Esophagus muscularis mucosa (tissue), 4 donors: ENCODE data around the gene C9orf40. TPM values are rescaled to one million over a fixed set of nuclear protein-coding genes. Genes with fewer than 3 reads are reported as not detected.

Experiments
- DNase-seq: peaks from one replicate; pipeline ENCODE4 v3.0.0-alpha.2; 2017; ENCODE audit errors: extremely low spot score
- H3K27ac ChIP-seq, 4 donors: fragments of 200-600 bp; sonication (generic); replicated peaks in 1 of 4; 1 replicate in 3 of 4; 2 replicates in 1 of 4; pipeline ENCODE4 v1.5.1; 2016 to 2019; ENCODE audit warnings: mild to moderate bottlenecking in 1 of 4
- H3K27me3 ChIP-seq, 4 donors: fragments of 200-600 bp; sonication (generic); one replicate each; pipeline versions ENCODE4 v1.5.1 to v1.6.0; 2016 to 2019
- H3K36me3 ChIP-seq, 4 donors: fragments of 200-600 bp; sonication (generic); one replicate each; pipeline ENCODE4 v1.5.1; 2016 to 2019
- H3K4me1 ChIP-seq, 4 donors: fragments of 200-600 bp; sonication (generic); one replicate each; pipeline ENCODE4 v1.5.1; 2016 to 2019
- H3K4me3 ChIP-seq, 4 donors: fragments of 200-600 bp; sonication (generic); 1 replicate in 2 of 4; 2 replicates in 2 of 4; pipeline ENCODE4 v1.5.1; 2016 to 2019; ENCODE audit warnings: mild to moderate bottlenecking in 4 of 4, moderate library complexity in 1 of 4
- H3K9me3 ChIP-seq, 4 donors: fragments of 200-600 bp; sonication (generic); 1 replicate in 3 of 4; 2 replicates in 1 of 4; pipeline ENCODE4 v1.5.1; 2016 to 2019
- CTCF ChIP-seq, 3 experiments: fragments of 200-600 bp in 2 of 3; fragments of 450-650 bp in 1 of 3; sonication (generic) in 2 of 3; IDR thresholded peaks; one replicate each; pipeline ENCODE4 v1.5.1; 2017 to 2019; ENCODE audit warnings: antibody characterized with exemption in 3 of 3, mild to moderate bottlenecking in 2 of 3, moderate library complexity in 1 of 3
- EP300 ChIP-seq: sonication (generic); formaldehyde crosslinking; IDR thresholded peaks from one replicate; pipeline ENCODE4 v1.6.1; 2017; ENCODE audit warnings: antibody characterized with exemption
- POLR2A ChIP-seq: fragments of 450-650 bp; IDR thresholded peaks from one replicate; pipeline ENCODE4 v1.6.1; 2017; ENCODE audit warnings: antibody characterized with exemption, moderate library complexity, mild to moderate bottlenecking, low read depth
- POLR2AphosphoS5 ChIP-seq, 2 donors: sonication (generic); formaldehyde crosslinking; IDR thresholded peaks; one replicate each; pipeline ENCODE4 v1.6.1; 2017; ENCODE audit warnings: antibody characterized with exemption in 2 of 2
- WGBS: methylation state at CpG from one replicate; pipeline ENCODE4 v1.1.5; 2018; 5-methylcytosine and 5-hydroxymethylcytosine counted together
- intact Hi-C: fragments of 100-400 bp; cut with DNase I; formaldehyde crosslinking; loops from one replicate; pipeline ENCODE4 v1.15.1; 2023
- total RNA-seq, 4 donors: library from RNA; depleted of rRNA; stranded (reverse); fragments of >200 nt; gene quantifications; one replicate each; pipeline versions ENCODE4 v1.1.0 to v1.2.1, GENCODE V29; 2016

C9orf40 gene, protein sequence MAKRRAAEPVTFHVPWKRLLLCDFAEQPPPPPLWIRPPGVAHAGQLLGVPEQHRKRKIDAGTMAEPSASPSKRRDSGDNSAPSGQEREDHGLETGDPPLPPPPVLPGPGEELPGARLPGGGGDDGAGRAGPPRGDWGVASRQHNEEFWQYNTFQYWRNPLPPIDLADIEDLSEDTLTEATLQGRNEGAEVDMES
- 1 to 10 TPM; 4.0 to 6.2 (median 5.5) TPM for total RNA-seq

DNA sequence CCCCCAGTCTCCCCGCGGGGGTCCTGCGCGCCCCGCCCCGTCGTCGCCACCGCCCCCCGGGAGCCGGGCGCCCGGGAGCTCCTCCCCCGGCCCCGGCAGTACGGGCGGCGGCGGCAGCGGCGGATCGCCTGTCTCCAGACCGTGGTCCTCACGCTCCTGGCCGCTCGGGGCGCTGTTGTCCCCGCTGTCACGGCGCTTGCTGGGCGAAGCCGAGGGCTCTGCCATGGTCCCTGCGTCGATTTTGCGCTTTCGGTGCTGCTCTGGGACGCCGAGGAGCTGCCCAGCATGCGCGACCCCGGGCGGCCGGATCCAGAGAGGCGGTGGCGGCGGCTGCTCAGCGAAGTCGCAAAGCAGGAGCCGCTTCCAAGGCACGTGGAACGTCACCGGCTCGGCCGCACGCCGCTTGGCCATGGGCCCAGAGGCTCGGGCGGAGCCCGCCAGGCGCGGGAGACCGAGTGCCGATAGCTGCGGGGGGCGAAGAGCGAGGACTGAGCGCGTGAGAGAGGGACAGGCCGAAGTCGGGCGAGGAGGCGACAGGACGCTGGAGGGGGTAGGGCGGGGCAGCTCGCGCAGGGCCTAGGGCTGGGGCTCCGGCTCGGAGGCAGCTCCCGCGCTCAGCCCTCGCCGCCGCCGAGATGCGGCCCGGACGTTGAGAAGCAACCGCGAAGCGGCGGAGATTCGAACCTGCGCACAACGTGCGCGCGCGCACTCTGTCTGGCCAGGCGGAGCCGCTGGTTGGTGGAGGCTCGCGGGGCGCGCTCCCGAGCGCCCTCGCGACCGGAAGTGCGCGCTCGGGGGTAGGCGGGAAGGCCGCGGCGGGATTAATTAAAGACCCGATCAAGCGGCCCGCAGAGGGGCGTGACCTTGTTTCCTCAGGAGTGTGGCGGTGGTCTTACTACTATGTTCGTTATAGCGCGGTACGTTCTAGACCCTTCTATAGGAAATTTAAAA, at the start of gene C9orf40:
C9orf40 (minus strand) TSS at position 712 of the 951 bp plus-strand sequence; CDS start at position 411, 301 bp downstream.
- H3K9me3 ChIP-seq = no peaks in the 10 kb centered on the region
- intact Hi-C loops = loop anchor here (5.0 kb wide), 2 partner anchors 50 to 135 kb away; partner anchors contain the start of genes NMRK1 and OSTF1
- TF ChIP-seq POLR2AphosphoS5 (IDR thresholded peaks at IDR 0.05) = peak; percentile 76 to 81
- TF ChIP-seq CTCF (IDR thresholded peaks at IDR 0.05) = peak; percentile 67 to 94 (median 76)
- TF ChIP-seq EP300 = no peak
- TF ChIP-seq POLR2A = no peak

DNA sequence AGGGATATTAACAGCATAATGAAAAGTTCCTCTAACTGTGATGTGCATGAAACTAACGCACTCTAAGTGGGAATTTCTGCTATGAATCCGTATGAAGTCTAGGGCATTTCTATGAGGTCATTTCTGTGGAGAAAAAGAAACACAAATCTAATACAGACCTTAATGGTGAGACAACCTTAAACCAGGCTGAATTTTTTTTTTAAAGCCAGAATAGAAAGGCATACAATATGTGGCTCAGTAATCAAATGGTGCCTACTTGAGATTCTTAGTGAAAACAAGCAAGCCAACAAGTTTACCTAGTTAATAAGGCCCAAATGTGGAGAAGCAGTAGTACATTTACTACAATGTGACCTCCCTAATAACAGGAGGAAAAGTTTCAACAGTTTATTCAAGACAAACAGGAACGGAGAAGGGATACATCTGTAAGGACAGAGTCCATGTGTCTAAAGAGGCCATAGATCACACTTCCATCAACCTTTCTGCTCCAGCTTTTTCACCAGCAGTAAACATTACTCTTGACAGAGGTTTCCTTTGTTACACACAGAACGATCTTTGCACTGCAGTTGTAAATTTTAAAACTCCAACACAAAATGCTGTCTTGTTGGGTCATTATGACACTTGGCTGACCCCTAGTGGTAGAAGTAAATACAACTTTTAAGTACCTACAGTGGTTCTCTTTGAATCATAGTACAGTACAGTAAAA, 49.2 kb upstream of the C9orf40 start:
- WGBS = 48% methylated on average over 4 of the region's 4 CpGs
- intact Hi-C loops = loop anchor here (1.0 to 5.0 kb wide), 2 partner anchors 50 to 227 kb away; partner anchors contain the start of gene C9orf40
- H3K9me3 ChIP-seq = no peaks in the 10 kb centered on the region
- no peak overlapping the region for H3K4me3 ChIP-seq
- TF ChIP-seq POLR2AphosphoS5 (IDR thresholded peaks at IDR 0.05) (no peak), CTCF (IDR thresholded peaks at IDR 0.05) (peak; percentile 68 to 73 (median 70))
- peaks cover 0 to 8% (median 2%) of the 10 kb centered on the region in 4 donors for H3K36me3 ChIP-seq
- no peak for DNase-seq
- H3K27ac ChIP-seq = no peak overlapping the region
- H3K27me3 ChIP-seq = no peaks in the 10 kb centered on the region
- peaks cover 0 to 4% (median 2%) of the 10 kb centered on the region in 4 donors for H3K4me1 ChIP-seq

More for the DNA sequence above, at the start of gene C9orf40:
- DNase-seq = peak; percentile 93
- H3K27me3 ChIP-seq = no peaks in the 10 kb centered on the region
- H3K4me3 ChIP-seq = peak within 1 kb of the TSS; percentile 81 to 95 (median 92)
- 0% methylated on average over 6 of the region's 125 CpGs for WGBS
- H3K4me1 ChIP-seq = peaks cover 3 to 15% (median 14%) of the 10 kb centered on the region in 4 donors
- H3K36me3 ChIP-seq = no peaks in the 10 kb centered on the region
- peak within 1 kb of the TSS; percentile 96 to 99 (median 98) for H3K27ac ChIP-seq

DNA sequence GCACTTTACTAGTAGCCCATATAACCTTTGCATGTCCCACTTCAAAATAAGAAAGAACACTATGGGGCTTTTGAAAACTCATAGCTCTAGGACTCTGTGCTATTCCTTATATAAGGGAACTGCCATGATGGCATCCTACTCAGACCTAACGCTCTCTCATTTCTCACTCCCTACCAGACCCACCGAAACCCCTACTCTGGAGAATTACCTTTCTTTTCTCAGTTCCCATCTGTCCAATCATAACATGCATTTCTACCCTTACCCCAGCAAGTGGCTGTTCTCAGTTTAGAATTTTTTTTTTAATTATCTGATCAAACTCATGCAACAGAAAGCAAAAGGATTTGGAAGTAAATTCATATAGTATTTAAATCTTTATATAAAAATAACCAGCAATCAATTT, 48.1 kb upstream of the C9orf40 start:
- WGBS = 69% methylated on average over 2 of the region's 2 CpGs
- H3K9me3 ChIP-seq = no peaks in the 10 kb centered on the region
- no peak for TF ChIP-seq CTCF (IDR thresholded peaks at IDR 0.05)
- H3K27ac ChIP-seq = no peak overlapping the region
- intact Hi-C loops = loop anchor here (5.0 kb wide), 1 partner anchor 49 kb away; the partner anchor contains the start of gene C9orf40
- no peaks in the 10 kb centered on the region for H3K27me3 ChIP-seq
- peaks cover 0 to 4% (median 2%) of the 10 kb centered on the region in 4 donors for H3K4me1 ChIP-seq
- H3K4me3 ChIP-seq = no peak overlapping the region
- peaks cover 0 to 14% (median 8%) of the 10 kb centered on the region in 4 donors for H3K36me3 ChIP-seq
- DNase-seq = no peak

- DNase-seq = no peak
Observed at GRCh38 chr9:74985041-74985440, 32.3 kb upstream of the C9orf40 start.

More at GRCh38 chr9:74985041-74985440, 32.3 kb upstream of the C9orf40 start:
- TF ChIP-seq POLR2A (no peak), CTCF (IDR thresholded peaks at IDR 0.05) (no peak), POLR2AphosphoS5 (IDR thresholded peaks at IDR 0.05) (no peak), EP300 (no peak)
- Histone ChIP-seq H3K4me1 (no peaks in the 10 kb centered on the region), H3K4me3 (no peak overlapping the region), H3K27ac (no peak overlapping the region), H3K9me3 (no peaks in the 10 kb centered on the region), H3K27me3 (no peaks in the 10 kb centered on the region), H3K36me3 (peaks cover 0 to 26% (median 5%) of the 10 kb centered on the region in 4 donors)
- intact Hi-C loops = loop anchor here (10.0 kb wide), 1 partner anchor 90 kb away; no protein-coding TSS in a partner anchor
